ENCODE measurements around the gene ACSF3.

DNA sequence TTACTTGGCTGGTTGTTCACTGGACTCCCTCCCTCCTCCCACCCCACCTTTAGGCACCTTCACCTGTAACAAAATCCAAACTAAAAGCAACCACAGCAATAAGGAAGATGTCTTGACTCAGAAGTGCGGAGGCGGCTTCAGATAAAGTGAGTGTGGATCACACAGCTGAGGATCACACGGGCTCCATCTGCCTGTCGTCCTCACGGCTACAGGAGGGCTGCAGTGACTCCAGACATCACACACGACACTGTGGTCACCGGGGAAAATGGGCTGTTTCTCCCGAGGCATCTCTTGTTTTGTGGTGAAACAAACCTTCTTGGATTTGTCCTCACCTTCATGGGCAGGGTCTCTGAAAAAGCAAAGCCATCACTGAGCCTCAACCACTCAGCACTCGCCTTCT lies 7.9 kb upstream of the ACSF3 start:
- TF ChIP-seq CTCF (IDR thresholded peaks at IDR 0.05) (no peak), POLR2A (IDR thresholded peaks at IDR 0.05) (no peak)
